Adrenal gland (tissue), 12 donors: ENCODE data around the gene CHD1. TPM values are rescaled to one million over a fixed set of nuclear protein-coding genes. Genes with fewer than 3 reads are reported as not detected.

Experiments
- DNase-seq, 7 donors: peaks; one replicate each; pipeline ENCODE4 v3.0.0-alpha.2; 2019 to 2020
- H3K27ac ChIP-seq, 5 donors: fragments of 200-600 bp; sonication (generic) in 4 of 5; 1 replicate in 3 of 5; 2 replicates in 2 of 5; pipeline versions ENCODE4 v1.5.1 to v1.8.0; 2016 to 2020; ENCODE audit warnings: mild to moderate bottlenecking in 1 of 5
- H3K27me3 ChIP-seq: fragments of 200-600 bp; 2 replicates; pipeline ENCODE4 v1.8.0; 2021
- H3K36me3 ChIP-seq, 2 donors: fragments of 200-600 bp; replicated peaks in 1 of 2; 1 replicate in 1 of 2; 2 replicates in 1 of 2; pipeline versions ENCODE4 v1.5.1 to v1.8.0; 2018 to 2022
- H3K4me1 ChIP-seq, 2 donors: fragments of 200-600 bp; replicated peaks in 1 of 2; 1 replicate in 1 of 2; 2 replicates in 1 of 2; pipeline versions ENCODE4 v1.5.1 to v1.8.0; 2018 to 2021
- H3K4me3 ChIP-seq, 4 donors: fragments of 200-600 bp; sonication (generic) in 3 of 4; one replicate each; pipeline ENCODE4 v1.5.1; 2016 to 2018
- H3K9me3 ChIP-seq, 3 donors: fragments of 200-600 bp; sonication (generic) in 1 of 3; replicated peaks in 1 of 3; 1 replicate in 2 of 3; 2 replicates in 1 of 3; pipeline versions ENCODE4 v1.5.1 to v1.8.0; 2016 to 2021
- POLR2A ChIP-seq, 2 donors: fragments of 450-650 bp; IDR thresholded peaks; one replicate each; pipeline ENCODE4 v1.6.1; 2017; ENCODE audit warnings: antibody characterized with exemption in 2 of 2, mild to moderate bottlenecking in 2 of 2, moderate library complexity in 1 of 2
- WGBS, 4 donors: extraction: QIAGEN DNeasy Blood & Tissue Kit in 2 of 4; methylation state at CpG; one replicate each; pipeline versions ENCODE4 v1.1.5 to v1.1.7; 2013 to 2017; 5-methylcytosine and 5-hydroxymethylcytosine counted together
- intact Hi-C, 2 donors: fragments of 100-400 bp; cut with DNase I; formaldehyde crosslinking; loops; one replicate each; pipeline versions ENCODE4 v1.14.1 to v1.15.0; 2022 to 2023
- polyA plus RNA-seq, 3 donors: library from polyadenylated mRNA; stranded (reverse); fragments of 200-250 nt in 2 of 3; fragments of 350-450 nt in 1 of 3; fragmentation: Illumina TruSeq in 1 of 3; extraction: RNeasy Lipid Tissue Mini Kit (QIAGEN cat#74804) in 1 of 3; gene quantifications; one replicate each; pipeline ENCODE4 v1.2.3, GENCODE V29; 2013 to 2014
- total RNA-seq, 9 donors: library from RNA; depleted of rRNA in 4 of 9; stranded (reverse); fragments of >200 nt in 4 of 9; fragments of 120-200 nt in 1 of 9; fragmentation: NEBNext Ultra II Directional in 1 of 9; extraction: Animal tissue kit (Norgen Biotek cat#: 25700) in 1 of 9; gene quantifications; one replicate each; pipeline versions ENCODE4 v1.1.0 to v1.2.4, GENCODE V29; 2013 to 2023
- TF ChIP-seq, protein P1 (sequence below), 6 experiments: fragments of 450-650 bp in 4 of 6; fragments of 200-600 bp in 2 of 6; sonication (generic) in 1 of 6; IDR thresholded peaks; 1 replicate in 5 of 6; 2 replicates in 1 of 6; pipeline versions ENCODE4 v1.5.1 to v1.8.0; 2016 to 2021; ENCODE audit warnings: antibody characterized with exemption in 6 of 6, mild to moderate bottlenecking in 2 of 6, moderate library complexity in 1 of 6
- donor health status: healthy with polysubstance abuse.
- donor health status: Bipolar disorder and iron deficiency.
- donor health status: DM: yes; HTN: yes; CAD: no.
- donor health status: DM: no; HTN: no; CAD: no.
- donor health status: DM: no; HTN: no; CAD: no.
- donor health status: DM: yes; HTN: yes; CAD: no.

Gene CHD1
- total and polyA plus RNA-seq, 12 donors: 16.0 to 64.9 (median 27.9) TPM

DNA sequence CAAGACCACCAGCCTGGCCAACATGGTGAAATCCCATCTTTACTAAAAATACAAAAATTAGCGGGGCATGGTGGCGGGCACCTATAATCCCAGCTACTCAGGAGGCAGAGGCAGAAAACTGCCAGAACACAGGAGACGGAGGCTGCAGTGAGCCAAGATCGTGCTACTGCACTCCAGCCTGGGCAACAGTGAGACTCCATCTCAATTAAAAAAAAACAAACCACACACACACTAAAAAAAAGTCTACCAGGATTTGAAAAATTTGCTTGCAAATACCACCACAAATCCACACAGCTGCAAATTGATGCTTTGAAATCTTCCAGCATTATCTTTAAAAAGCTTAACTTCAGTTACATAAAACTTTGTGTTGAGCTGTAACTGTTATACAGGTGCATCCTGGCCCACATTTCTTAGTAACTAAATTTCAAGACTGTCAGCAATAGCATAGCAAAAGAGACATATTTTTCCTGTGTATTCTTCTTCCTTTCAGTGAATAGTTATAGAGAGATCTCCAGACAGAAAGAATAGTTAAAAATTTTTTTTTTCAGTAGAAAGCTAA is 6.8 kb downstream of the CHD1 start:
- Histone ChIP-seq H3K4me3 (no peak overlapping the region), H3K27me3 (no peaks in the 10 kb centered on the region), H3K27ac (no peak overlapping the region), H3K9me3 (no peaks in the 10 kb centered on the region), H3K4me1 (peaks cover 0 to 31% of the 10 kb centered on the region in 2 donors), H3K36me3 (peaks cover 0 to 42% of the 10 kb centered on the region in 2 donors)
- intact Hi-C loops: no loop called here
- WGBS, 4 donors: 94 to 99% (median 95%) methylated on average over 4 of the region's 4 CpGs
- no peak for DNase-seq
- TF ChIP-seq, protein P1, sequence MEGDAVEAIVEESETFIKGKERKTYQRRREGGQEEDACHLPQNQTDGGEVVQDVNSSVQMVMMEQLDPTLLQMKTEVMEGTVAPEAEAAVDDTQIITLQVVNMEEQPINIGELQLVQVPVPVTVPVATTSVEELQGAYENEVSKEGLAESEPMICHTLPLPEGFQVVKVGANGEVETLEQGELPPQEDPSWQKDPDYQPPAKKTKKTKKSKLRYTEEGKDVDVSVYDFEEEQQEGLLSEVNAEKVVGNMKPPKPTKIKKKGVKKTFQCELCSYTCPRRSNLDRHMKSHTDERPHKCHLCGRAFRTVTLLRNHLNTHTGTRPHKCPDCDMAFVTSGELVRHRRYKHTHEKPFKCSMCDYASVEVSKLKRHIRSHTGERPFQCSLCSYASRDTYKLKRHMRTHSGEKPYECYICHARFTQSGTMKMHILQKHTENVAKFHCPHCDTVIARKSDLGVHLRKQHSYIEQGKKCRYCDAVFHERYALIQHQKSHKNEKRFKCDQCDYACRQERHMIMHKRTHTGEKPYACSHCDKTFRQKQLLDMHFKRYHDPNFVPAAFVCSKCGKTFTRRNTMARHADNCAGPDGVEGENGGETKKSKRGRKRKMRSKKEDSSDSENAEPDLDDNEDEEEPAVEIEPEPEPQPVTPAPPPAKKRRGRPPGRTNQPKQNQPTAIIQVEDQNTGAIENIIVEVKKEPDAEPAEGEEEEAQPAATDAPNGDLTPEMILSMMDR (IDR thresholded peaks at IDR 0.05): no peak
- no peak for TF ChIP-seq POLR2A (IDR thresholded peaks at IDR 0.05)

DNA sequence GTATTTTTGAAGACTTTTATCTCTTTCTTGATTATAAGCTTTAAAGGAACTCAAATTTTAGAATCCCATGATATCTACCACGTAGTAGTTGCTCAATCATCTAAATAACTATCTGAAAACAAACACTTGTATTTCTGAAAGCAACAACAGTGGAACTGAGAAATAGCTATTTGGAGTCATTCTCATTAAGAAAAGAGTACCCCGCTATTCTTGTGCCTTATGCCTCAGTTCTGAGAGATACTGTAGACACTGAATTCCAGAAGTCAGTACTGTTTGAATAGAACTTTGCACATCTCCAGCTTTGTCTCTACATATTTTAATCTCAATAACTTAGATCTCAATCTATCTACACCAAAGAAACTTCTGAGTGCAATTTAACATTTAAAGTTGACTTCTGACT is 11.4 kb downstream of the CHD1 start:
- intact Hi-C loops: no loop called here
- Histone ChIP-seq H3K27ac (no peak overlapping the region), H3K27me3 (no peaks in the 10 kb centered on the region), H3K9me3 (no peaks in the 10 kb centered on the region), H3K36me3 (peaks cover 0 to 16% of the 10 kb centered on the region in 2 donors), H3K4me3 (no peak overlapping the region), H3K4me1 (peaks cover 0 to 32% of the 10 kb centered on the region in 2 donors)
- DNase-seq: no peak
- TF ChIP-seq, protein P1 (IDR thresholded peaks at IDR 0.05): no peak
- no peak for TF ChIP-seq POLR2A (IDR thresholded peaks at IDR 0.05)
- WGBS, 4 donors: 76 to 89% (median 78%) methylated on average over 2 of the region's 2 CpGs

DNA sequence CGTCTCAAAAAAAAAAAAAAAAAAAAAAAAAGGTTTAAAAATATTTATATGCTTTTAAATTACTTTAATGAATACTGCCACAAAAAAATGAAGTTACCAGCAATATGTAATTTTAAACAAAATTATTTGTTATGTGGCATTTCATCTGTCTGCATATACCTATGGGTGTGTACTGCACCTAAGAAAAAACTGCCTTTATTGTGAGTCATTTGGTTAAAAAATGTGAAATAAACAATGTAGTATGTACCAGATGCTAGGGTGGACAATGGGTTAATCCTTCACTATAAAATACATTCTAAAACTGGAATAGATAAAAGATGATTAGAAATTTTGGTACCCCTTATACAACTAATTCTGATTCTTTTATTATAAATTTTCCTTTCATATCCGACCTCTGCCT is 12.3 kb downstream of the CHD1 start:
- H3K27me3 ChIP-seq: no peaks in the 10 kb centered on the region
- no peak overlapping the region for H3K4me3 ChIP-seq
- TF ChIP-seq, protein P1 (IDR thresholded peaks at IDR 0.05): no peak
- TF ChIP-seq POLR2A (IDR thresholded peaks at IDR 0.05): no peak
- no peak overlapping the region for H3K27ac ChIP-seq
- peaks cover 0 to 11% of the 10 kb centered on the region in 2 donors for H3K36me3 ChIP-seq
- intact Hi-C loops: no loop called here
- H3K4me1 ChIP-seq: peaks cover 0 to 26% of the 10 kb centered on the region in 2 donors
- no peaks in the 10 kb centered on the region for H3K9me3 ChIP-seq
- whole genome bisulfite sequencing, 4 donors: 54 to 72% (median 58%) methylated on average over 2 of the region's 2 CpGs
- DNase-seq: no peak

DNA sequence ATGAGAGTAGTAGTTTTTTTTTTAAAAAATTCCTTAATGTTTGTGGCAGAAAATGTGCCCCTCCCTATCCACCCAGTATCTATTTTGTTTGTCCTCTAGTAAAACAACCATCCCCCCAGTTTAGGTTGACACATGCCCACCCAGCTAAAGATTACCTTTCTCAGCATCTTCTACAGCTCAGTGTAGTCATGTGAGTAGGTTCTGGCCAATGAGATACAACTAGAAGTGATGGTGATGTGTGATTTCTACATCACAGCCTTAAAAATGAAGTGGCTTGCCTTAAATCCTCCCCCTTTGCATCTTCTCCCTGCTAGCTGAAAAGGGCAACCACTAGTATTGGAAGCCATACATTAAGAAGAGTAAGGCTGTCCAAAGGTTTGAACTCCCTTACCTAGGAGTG is 14.9 kb downstream of the CHD1 start:
- TF ChIP-seq, protein P1 (IDR thresholded peaks at IDR 0.05): no peak
- no peak for TF ChIP-seq POLR2A (IDR thresholded peaks at IDR 0.05)
- H3K27me3 ChIP-seq: no peaks in the 10 kb centered on the region
- H3K4me1 ChIP-seq: peaks cover 0 to 26% of the 10 kb centered on the region in 2 donors
- no peaks in the 10 kb centered on the region for H3K9me3 ChIP-seq
- intact Hi-C loops: no loop called here
- no peak for DNase-seq
- H3K36me3 ChIP-seq: no peaks in the 10 kb centered on the region
- no peak overlapping the region for H3K27ac ChIP-seq
- H3K4me3 ChIP-seq: no peak overlapping the region
